ENCODE results near the gene FLOT2. TPM values are rescaled to one million over a fixed set of nuclear protein-coding genes. Genes with fewer than 3 reads are reported as not detected.
"Not testable (repeated sequence)": the region's sequence is repeated elsewhere in the genome, so short reads cannot be mapped to it uniquely, and the experiment has no call there.

Gene FLOT2
- polyA plus RNA-seq, 1 donor, result 78.5 TPM

- DNase-seq, result no peak
These were observed 19.9 kb upstream of the FLOT2 start for GRCh38 chr17:28917465-28917864.

GRCh38 chr17:28917029-28917428 lies 19.5 kb upstream of the FLOT2 start:
- DNase-seq, result no peak

GRCh38 chr17:28916302-28916934 lies 18.9 kb upstream of the FLOT2 start:
- no peak for DNase-seq

GRCh38 chr17:28912938-28913333 lies 15.4 kb upstream of the FLOT2 start:
- no peak for DNase-seq

GRCh38 chr17:28912281-28912937 lies 14.9 kb upstream of the FLOT2 start:
- no peak for DNase-seq

- no peak for DNase-seq
These were observed 14.0 kb upstream of the FLOT2 start for GRCh38 chr17:28911411-28912045.

- no peak for DNase-seq
These were observed 13.0 kb upstream of the FLOT2 start for GRCh38 chr17:28910534-28910933.

GRCh38 chr17:28908640-28909167 lies 11.2 kb upstream of the FLOT2 start:
- no peak for DNase-seq

- DNase-seq, result no peak
These were observed 10.4 kb upstream of the FLOT2 start for GRCh38 chr17:28907709-28908475.

GRCh38 chr17:28906706-28907438 lies 9.3 kb upstream of the FLOT2 start:
- DNase-seq, result no peak

GRCh38 chr17:28906276-28906675 lies 8.7 kb upstream of the FLOT2 start:
- DNase-seq, result no peak

- DNase-seq, result no peak
These were observed 7.3 kb upstream of the FLOT2 start for GRCh38 chr17:28904800-28905199.

- not testable (repeated sequence) for DNase-seq
These were observed 6.0 kb upstream of the FLOT2 start for GRCh38 chr17:28903546-28903841.

- DNase-seq, result peak; percentile 90
These were observed 5.4 kb upstream of the FLOT2 start, which contains the start of gene DHRS13 for GRCh38 chr17:28902819-28903545. Gene DHRS13 (minus strand): TSS chr17:28903079. CDS start chr17:28902944, 135 bp downstream.

- DNase-seq, result peak; percentile 65
These were observed 4.6 kb upstream of the FLOT2 start for GRCh38 chr17:28901866-28902818.

GRCh38 chr17:28900986-28901726 lies 3.6 kb upstream of the FLOT2 start:
- no peak for DNase-seq

GRCh38 chr17:28899212-28899815 lies 1.8 kb upstream of the FLOT2 start:
- DNase-seq, result no peak

- no peak for DNase-seq
These were observed 1.0 kb upstream of the FLOT2 start for GRCh38 chr17:28898527-28898955.

Measured in left kidney (tissue), 2 donors.